CD4-positive, CD25-positive, alpha-beta regulatory T cell (primary cell): ENCODE results near the gene CCDC110. TPM values are rescaled to one million over a fixed set of nuclear protein-coding genes. Genes with fewer than 3 reads are reported as not detected.

Experiments used
- ATAC-seq, 2 donors: fragments of 150-1000 bp; cut with Tn5 transposase; one replicate each; pipeline ENCODE4 v1.10.0; 2021; ENCODE audit warnings: low read depth in 2 of 2, moderate number of reproducible peaks in 2 of 2, moderate library complexity in 1 of 2
- DNase-seq, 3 donors: peaks; one replicate each; pipeline versions ENCODE4 v3.0.0 to v3.0.0-alpha.2; 2012 to 2022; ENCODE audit warnings: mixed read lengths in 1 of 3
- H3K27ac ChIP-seq: one replicate; pipeline ENCODE4 v1.7.0; 2013; ENCODE audit warnings: mild to moderate bottlenecking, low read length; ENCODE audit not compliant: insufficient read depth, poor library complexity, severe bottlenecking
- H3K27me3 ChIP-seq: one replicate; pipeline ENCODE4 v1.7.0; 2013; ENCODE audit warnings: low read length; ENCODE audit not compliant: control insufficient read depth, insufficient read depth
- H3K36me3 ChIP-seq: one replicate; pipeline ENCODE4 v1.7.0; 2013; ENCODE audit warnings: mild to moderate bottlenecking, low read length, moderate library complexity; ENCODE audit not compliant: control insufficient read depth, insufficient read depth
- H3K4me1 ChIP-seq: 2 replicates; pipeline ENCODE4 v1.7.0; 2013; ENCODE audit warnings: mild to moderate bottlenecking, low read length; ENCODE audit not compliant: insufficient read depth, control insufficient read depth, poor library complexity, severe bottlenecking
- H3K4me3 ChIP-seq: one replicate; pipeline ENCODE4 v1.7.0; 2013; ENCODE audit warnings: low read depth, mild to moderate bottlenecking, low read length, moderate library complexity
- H3K9me3 ChIP-seq, 2 experiments: 1 replicate in 1 of 2; 2 replicates in 1 of 2; pipeline ENCODE4 v1.7.0; 2013; ENCODE audit warnings: low read length in 2 of 2, mild to moderate bottlenecking in 1 of 2, moderate library complexity in 1 of 2; ENCODE audit not compliant: control insufficient read depth in 2 of 2
- H3K27ac Mint-ChIP-seq, 3 donors: one replicate each; pipeline ENCODE4 v1.8.0; 2020 to 2022; ENCODE audit warnings: mild to moderate bottlenecking in 3 of 3, mixed read lengths in 3 of 3, moderate library complexity in 2 of 3
- H3K27me3 Mint-ChIP-seq: one replicate; pipeline ENCODE4 v1.8.0; 2022; ENCODE audit warnings: mild to moderate bottlenecking, mixed read lengths
- H3K36me3 Mint-ChIP-seq: one replicate; pipeline ENCODE4 v1.8.0; 2020; ENCODE audit warnings: mixed read lengths
- H3K4me1 Mint-ChIP-seq, 4 donors: one replicate each; pipeline ENCODE4 v1.8.0; 2020 to 2022; ENCODE audit warnings: mixed read lengths in 4 of 4, mild to moderate bottlenecking in 1 of 4
- H3K4me3 Mint-ChIP-seq, 4 donors: one replicate each; pipeline ENCODE4 v1.8.0; 2020 to 2022; ENCODE audit warnings: mild to moderate bottlenecking in 4 of 4, mixed read lengths in 4 of 4, moderate library complexity in 3 of 4
- H3K9me3 Mint-ChIP-seq, 7 donors: one replicate each; pipeline ENCODE4 v1.8.0; 2020 to 2022; ENCODE audit warnings: mixed read lengths in 7 of 7, mild to moderate bottlenecking in 3 of 7, moderate library complexity in 2 of 7
- polyA plus RNA-seq, 4 donors: library from polyadenylated mRNA; unstranded; fragments of 300-500 nt; fragmentation: Illumina TruSeq; gene quantifications; one replicate each; pipeline ENCODE4 v1.2.3, GENCODE V29; 2021
- total RNA-seq: library from RNA; stranded (reverse); gene quantifications from one replicate; pipeline ENCODE4 v1.2.3, GENCODE V29; 2022

The CCDC110 gene
- total and polyA plus RNA-seq, 5 donors from 2014 or later, result 0.18 to 0.47 TPM; not detected in 3

GRCh38 chr4:185500576-185500975, 29.0 kb upstream of the CCDC110 start:
- Histone ChIP-seq H3K27ac (no peak overlapping the region), H3K4me3 (no peak overlapping the region), H3K4me1 (no peaks in the 10 kb centered on the region), H3K36me3 (no peaks in the 10 kb centered on the region), H3K9me3 (no peaks in the 10 kb centered on the region), H3K27me3 (no peaks in the 10 kb centered on the region)
- H3K27me3 Mint-ChIP-seq, result peaks cover 8% of the 10 kb centered on the region
- DNase-seq (no peak), ATAC-seq (no peak)
- peaks cover 0 to 8% (median 0%) of the 10 kb centered on the region in 7 donors for H3K9me3 Mint-ChIP-seq
- no peaks in the 10 kb centered on the region for H3K4me1 Mint-ChIP-seq
- H3K27ac Mint-ChIP-seq, result no peak overlapping the region
- H3K36me3 Mint-ChIP-seq, result no peaks in the 10 kb centered on the region
- no peak overlapping the region for H3K4me3 Mint-ChIP-seq

GRCh38 chr4:185500035-185500434, 28.5 kb upstream of the CCDC110 start:
- Mint-ChIP-seq H3K27me3 (peaks cover 7% of the 10 kb centered on the region), H3K36me3 (no peaks in the 10 kb centered on the region), H3K9me3 (peaks cover 0 to 8% (median 0%) of the 10 kb centered on the region in 7 donors), H3K4me1 (no peaks in the 10 kb centered on the region), H3K27ac (no peak overlapping the region), H3K4me3 (no peak overlapping the region)
- DNase-seq (no peak), ATAC-seq (no peak)
- H3K27me3 ChIP-seq, result no peaks in the 10 kb centered on the region
- no peak overlapping the region for H3K4me3 ChIP-seq
- H3K9me3 ChIP-seq, result no peaks in the 10 kb centered on the region
- H3K36me3 ChIP-seq, result no peaks in the 10 kb centered on the region
- H3K27ac ChIP-seq, result no peak overlapping the region
- H3K4me1 ChIP-seq, result no peaks in the 10 kb centered on the region

- Histone ChIP-seq H3K4me3 (no peak overlapping the region), H3K9me3 (peaks cover 0 to 12% of the 10 kb centered on the region in 2 experiments), H3K36me3 (no peaks in the 10 kb centered on the region), H3K4me1 (no peaks in the 10 kb centered on the region), H3K27ac (no peak overlapping the region), H3K27me3 (peaks cover 2% of the 10 kb centered on the region)
- peaks cover 4% of the 10 kb centered on the region for H3K36me3 Mint-ChIP-seq
- H3K4me3 Mint-ChIP-seq, result no peak overlapping the region
- ATAC-seq (no peak), DNase-seq (no peak)
- peaks cover 0 to 2% (median 0%) of the 10 kb centered on the region in 4 donors for H3K4me1 Mint-ChIP-seq
- H3K27ac Mint-ChIP-seq, result no peak overlapping the region
- H3K27me3 Mint-ChIP-seq, result peaks cover 5% of the 10 kb centered on the region
- peaks cover 1 to 15% (median 5%) of the 10 kb centered on the region in 7 donors for H3K9me3 Mint-ChIP-seq
Measured at GRCh38 chr4:185488650-185489049, 17.1 kb upstream of the CCDC110 start.

GRCh38 chr4:185481401-185481800, 9.9 kb upstream of the CCDC110 start:
- H3K27me3 Mint-ChIP-seq, result peaks cover 40% of the 10 kb centered on the region
- no peaks in the 10 kb centered on the region for H3K4me1 Mint-ChIP-seq
- peaks cover 17% of the 10 kb centered on the region for H3K27me3 ChIP-seq
- H3K9me3 Mint-ChIP-seq, result peaks cover 0 to 4% (median 0%) of the 10 kb centered on the region in 7 donors
- H3K4me3 Mint-ChIP-seq, result no peak overlapping the region
- H3K9me3 ChIP-seq, result no peaks in the 10 kb centered on the region
- ATAC-seq (no peak), DNase-seq (no peak)
- H3K36me3 Mint-ChIP-seq, result no peaks in the 10 kb centered on the region
- no peaks in the 10 kb centered on the region for H3K36me3 ChIP-seq
- no peaks in the 10 kb centered on the region for H3K4me1 ChIP-seq
- no peak overlapping the region for H3K27ac ChIP-seq
- H3K4me3 ChIP-seq, result no peak overlapping the region
- no peak overlapping the region for H3K27ac Mint-ChIP-seq

DNA sequence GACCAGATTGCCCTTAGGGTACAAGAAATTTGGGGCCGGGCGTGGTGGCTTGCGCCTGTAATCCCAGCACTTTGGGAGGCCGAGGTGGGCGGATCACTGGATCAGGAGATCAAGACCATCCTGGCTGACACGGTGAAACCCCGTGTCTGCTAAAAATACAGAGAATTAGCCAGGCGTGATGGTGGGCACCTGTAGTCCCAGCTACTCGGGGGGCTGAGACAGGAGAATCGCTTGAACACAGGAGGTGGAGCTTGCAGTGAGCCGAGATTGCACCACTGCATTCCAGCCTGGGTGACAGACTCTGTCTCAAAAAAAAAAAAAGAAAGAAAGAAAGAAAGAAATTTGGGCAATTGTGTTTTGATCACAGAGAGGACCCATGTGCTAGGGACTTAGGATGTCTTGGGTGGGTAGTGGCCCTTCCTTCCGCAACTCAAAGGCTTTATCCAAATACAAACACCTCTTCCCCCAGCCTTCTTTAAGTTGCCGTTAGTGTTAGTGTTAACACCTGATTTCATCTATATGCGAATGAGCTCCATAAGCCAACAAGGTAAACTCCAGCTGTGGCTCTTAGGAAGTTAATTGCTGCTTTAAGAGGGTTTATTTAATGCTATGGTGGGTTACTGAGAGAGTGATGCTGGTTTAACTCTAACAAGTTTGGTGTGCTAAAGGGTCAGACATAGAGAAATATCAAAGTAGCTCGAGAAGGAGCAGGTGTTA, 8.6 kb upstream of the CCDC110 start:
- H3K4me3 Mint-ChIP-seq, result no peak overlapping the region
- DNase-seq, result no peak
- H3K4me1 Mint-ChIP-seq, result no peaks in the 10 kb centered on the region
- no peaks in the 10 kb centered on the region for H3K36me3 ChIP-seq
- peaks cover 42% of the 10 kb centered on the region for H3K27me3 Mint-ChIP-seq
- H3K9me3 ChIP-seq, result no peaks in the 10 kb centered on the region
- H3K36me3 Mint-ChIP-seq, result no peaks in the 10 kb centered on the region
- no peak overlapping the region for H3K27ac Mint-ChIP-seq
- peaks cover 0 to 3% (median 0%) of the 10 kb centered on the region in 7 donors for H3K9me3 Mint-ChIP-seq
- H3K4me3 ChIP-seq, result no peak overlapping the region
- no peak for ATAC-seq
- peaks cover 17% of the 10 kb centered on the region for H3K27me3 ChIP-seq
- H3K4me1 ChIP-seq, result no peaks in the 10 kb centered on the region
- H3K27ac ChIP-seq, result no peak overlapping the region

- ATAC-seq (no peak), DNase-seq (no peak)
- Mint-ChIP-seq H3K4me3 (no peak overlapping the region), H3K27me3 (peaks cover 41% of the 10 kb centered on the region), H3K4me1 (no peaks in the 10 kb centered on the region), H3K9me3 (peaks cover 0 to 3% (median 0%) of the 10 kb centered on the region in 7 donors), H3K36me3 (no peaks in the 10 kb centered on the region), H3K27ac (no peak overlapping the region)
- Histone ChIP-seq H3K4me1 (no peaks in the 10 kb centered on the region), H3K36me3 (no peaks in the 10 kb centered on the region), H3K9me3 (no peaks in the 10 kb centered on the region), H3K4me3 (no peak overlapping the region), H3K27me3 (peaks cover 17% of the 10 kb centered on the region), H3K27ac (no peak overlapping the region)
Measured at GRCh38 chr4:185479507-185479971, 8.0 kb upstream of the CCDC110 start.

DNA sequence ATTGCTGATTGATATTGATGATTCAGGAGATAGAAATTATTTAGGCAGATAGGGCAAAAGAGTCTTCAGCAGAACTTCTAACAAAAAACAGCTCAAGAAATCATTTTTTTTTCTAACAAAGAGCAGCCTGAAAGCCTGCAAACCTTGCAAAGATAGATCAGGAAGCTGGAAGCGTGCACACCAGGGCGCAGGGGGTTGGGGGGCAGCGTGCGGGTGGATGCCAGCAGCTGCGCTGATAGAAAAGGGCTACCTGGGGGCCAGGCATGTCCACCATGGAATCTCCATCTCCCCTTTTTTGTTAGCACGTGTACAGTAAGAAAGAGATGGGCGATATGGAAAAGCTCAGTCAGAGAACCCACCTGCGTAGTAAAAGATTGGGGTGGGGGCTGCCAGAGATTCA, 1.7 kb upstream of the CCDC110 start:
- ATAC-seq, result no peak
- Mint-ChIP-seq H3K27me3 (peaks cover 20% of the 10 kb centered on the region), H3K27ac (no peak overlapping the region), H3K4me1 (peaks cover 0 to 19% (median 9%) of the 10 kb centered on the region in 4 donors), H3K36me3 (no peaks in the 10 kb centered on the region), H3K4me3 (peak overlapping the region in 1 of 4 donors; percentile 68), H3K9me3 (peaks cover 0 to 5% (median 0%) of the 10 kb centered on the region in 7 donors)
- no peak overlapping the region for H3K27ac ChIP-seq
- H3K4me1 ChIP-seq, result peaks cover 21% of the 10 kb centered on the region
- DNase-seq, result no peak
- no peaks in the 10 kb centered on the region for H3K9me3 ChIP-seq
- H3K27me3 ChIP-seq, result peaks cover 6% of the 10 kb centered on the region
- H3K36me3 ChIP-seq, result no peaks in the 10 kb centered on the region
- no peak overlapping the region for H3K4me3 ChIP-seq

- Mint-ChIP-seq H3K4me1 (peaks cover 0 to 19% (median 9%) of the 10 kb centered on the region in 4 donors), H3K36me3 (no peaks in the 10 kb centered on the region), H3K27me3 (peaks cover 10% of the 10 kb centered on the region), H3K27ac (no peak overlapping the region), H3K9me3 (peaks cover 0 to 5% (median 0%) of the 10 kb centered on the region in 7 donors), H3K4me3 (peak overlapping the region; percentile 86 to 96 (median 88))
- Histone ChIP-seq H3K4me1 (peaks cover 21% of the 10 kb centered on the region), H3K27ac (no peak overlapping the region), H3K4me3 (peak overlapping the region; percentile 68), H3K36me3 (no peaks in the 10 kb centered on the region), H3K9me3 (no peaks in the 10 kb centered on the region), H3K27me3 (no peaks in the 10 kb centered on the region)
- ATAC-seq (no peak), DNase-seq (no peak)
Measured at GRCh38 chr4:185472103-185472542, 590 bp upstream of the CCDC110 start.
